WTC11 (cell line): ENCODE data around the gene CDC6. TPM values are rescaled to one million over a fixed set of nuclear protein-coding genes. Genes with fewer than 3 reads are reported as not detected.

Experiments used
- ATAC-seq: fragments of 200-7000 bp; cut with Tn5 transposase; 2 replicates; pipeline ENCODE4 v1.10.0; 2021; ENCODE audit warnings: mild to moderate bottlenecking, moderate library complexity
- CTCF ChIA-PET: fragments of 300-600 bp; sonication (Branson Sonifier 250); formaldehyde crosslinking; loops from one replicate; lab custom pipeline; 2021; ENCODE audit warnings: antibody characterized with exemption; lab: Charles Lee
- POLR2A ChIA-PET: fragments of 350-600 bp; sonication (Branson Sonifier 250); formaldehyde crosslinking; loops from one replicate; lab custom pipeline; 2021; ENCODE audit warnings: antibody characterized with exemption; lab: Charles Lee
- DNase-seq: peaks from one replicate; pipeline ENCODE4 v3.0.0; 2021; ENCODE audit warnings: low spot score
- H3K27ac Mint-ChIP-seq: 2 replicates; pipeline ENCODE4 v1.8.0; 2021; ENCODE audit warnings: mixed read lengths
- H3K27me3 Mint-ChIP-seq: 2 replicates; pipeline ENCODE4 v1.8.0; 2021; ENCODE audit warnings: low read depth, mild to moderate bottlenecking, moderate library complexity, mixed read lengths
- H3K36me3 Mint-ChIP-seq: 2 replicates; pipeline ENCODE4 v1.8.0; 2021; ENCODE audit warnings: mixed read lengths
- H3K4me1 Mint-ChIP-seq: 2 replicates; pipeline ENCODE4 v1.8.0; 2022; ENCODE audit warnings: mixed read lengths
- H3K4me3 Mint-ChIP-seq: 2 replicates; pipeline ENCODE4 v1.8.0; 2021; ENCODE audit warnings: mild to moderate bottlenecking, moderate library complexity, mixed read lengths
- H3K9me3 Mint-ChIP-seq: 2 replicates; pipeline ENCODE4 v1.8.0; 2021; ENCODE audit warnings: mixed read lengths
- ATF1 ChIP-seq: sonication (generic); formaldehyde crosslinking; IDR thresholded peaks from 2 replicates; pipeline ENCODE4 v1.8.1; 2023; ENCODE audit warnings: mild to moderate bottlenecking, moderate library complexity, missing genetic modification reagents
- GRHL2 ChIP-seq: fragments of 250-450 bp; sonication (Bioruptor Pico); IDR thresholded peaks from 2 replicates; pipeline ENCODE4 v1.8.0; 2022; ENCODE audit warnings: mild to moderate bottlenecking, moderate library complexity; ENCODE audit not compliant: insufficient replicate concordance, severe bottlenecking
- MYBL2 ChIP-seq: sonication (generic); formaldehyde crosslinking; IDR thresholded peaks from 2 replicates; pipeline ENCODE4 v1.8.1; 2023; ENCODE audit warnings: mild to moderate bottlenecking, moderate library complexity, missing genetic modification reagents
- NFATC4 ChIP-seq: fragments of 250-450 bp; sonication (Bioruptor Pico); IDR thresholded peaks from 2 replicates; pipeline ENCODE4 v1.9.0; 2021; ENCODE audit warnings: mild to moderate bottlenecking
- NFE2L1 ChIP-seq: sonication (generic); formaldehyde crosslinking; IDR thresholded peaks from 2 replicates; pipeline ENCODE4 v1.8.1; 2023; ENCODE audit warnings: missing genetic modification reagents
- NFYB ChIP-seq: sonication (generic); formaldehyde crosslinking; conservative IDR thresholded peaks from 2 replicates; pipeline ENCODE4 v1.8.0; 2022; ENCODE audit warnings: low read depth, missing genetic modification reagents
- NR1H2 ChIP-seq: sonication (generic); formaldehyde crosslinking; IDR thresholded peaks from 2 replicates; pipeline ENCODE4 v1.9.0; 2021; ENCODE audit warnings: mild to moderate bottlenecking, moderate library complexity, missing genetic modification reagents
- RORB ChIP-seq: fragments of 250-450 bp; sonication (Bioruptor Pico); IDR thresholded peaks from 2 replicates; pipeline ENCODE4 v1.9.0; 2021; ENCODE audit warnings: mild to moderate bottlenecking
- SMAD3 ChIP-seq: sonication (generic); formaldehyde crosslinking; IDR thresholded peaks from 2 replicates; pipeline ENCODE4 v1.8.0; 2022; ENCODE audit warnings: missing genetic modification reagents, mild to moderate bottlenecking, borderline replicate concordance
- SP1 ChIP-seq: sonication (generic); formaldehyde crosslinking; conservative IDR thresholded peaks from 2 replicates; pipeline ENCODE4 v1.8.1; 2022; ENCODE audit warnings: missing genetic modification reagents
- TEAD4 ChIP-seq: sonication (generic); formaldehyde crosslinking; IDR thresholded peaks from 2 replicates; pipeline ENCODE4 v1.8.0; 2022; ENCODE audit warnings: mild to moderate bottlenecking, missing genetic modification reagents
- ZNF121 ChIP-seq: sonication (generic); formaldehyde crosslinking; IDR thresholded peaks from 2 replicates; pipeline ENCODE4 v1.8.0; 2023; ENCODE audit warnings: missing genetic modification reagents
- ZNF138 ChIP-seq: sonication (generic); formaldehyde crosslinking; conservative IDR thresholded peaks from 2 replicates; pipeline ENCODE4 v1.8.1; 2022; ENCODE audit warnings: mild to moderate bottlenecking, moderate library complexity, missing genetic modification reagents
- ZNF219 ChIP-seq: sonication (generic); formaldehyde crosslinking; IDR thresholded peaks from 2 replicates; pipeline ENCODE4 v1.8.0; 2023; ENCODE audit warnings: missing genetic modification reagents, mild to moderate bottlenecking, borderline replicate concordance
- ZNF263 ChIP-seq: sonication (generic); formaldehyde crosslinking; IDR thresholded peaks from 2 replicates; pipeline ENCODE4 v1.8.1; 2022; ENCODE audit warnings: low read depth, mild to moderate bottlenecking, moderate library complexity, missing genetic modification reagents
- ZNF532 ChIP-seq: fragments of 250-450 bp; sonication (Bioruptor Pico); IDR thresholded peaks from 2 replicates; pipeline ENCODE4 v1.9.0; 2021; ENCODE audit warnings: mild to moderate bottlenecking, borderline replicate concordance
- total RNA-seq: library from RNA; stranded (reverse); gene quantifications from 3 replicates; pipeline ENCODE4 v1.2.3, GENCODE V29; 2021
- TF ChIP-seq, protein P1 (sequence below): sonication (generic); formaldehyde crosslinking; IDR thresholded peaks from 2 replicates; pipeline ENCODE4 v1.8.0; 2023; ENCODE audit warnings: missing genetic modification reagents
- TF ChIP-seq, protein P2 (sequence below): sonication (generic); formaldehyde crosslinking; IDR thresholded peaks from 2 replicates; pipeline ENCODE4 v1.8.1; 2022; ENCODE audit warnings: low read depth, mild to moderate bottlenecking, moderate library complexity, missing genetic modification reagents, borderline replicate concordance
- TF ChIP-seq, protein P3 (sequence below): fragments of 250-450 bp; sonication (Bioruptor Pico); IDR thresholded peaks from 2 replicates; pipeline ENCODE4 v1.9.0; 2021; ENCODE audit warnings: mild to moderate bottlenecking

The CDC6 gene
- total RNA-seq, 1 experiment from 2014 or later, result 125 TPM

- H3K9me3 Mint-ChIP-seq, result no peaks in the 10 kb centered on the region
- CTCF ChIA-PET, result interaction anchor here (2.4 to 3.2 kb wide), 2 partner anchors 9 to 28 kb away, joined by 14 to 22 read pairs; no protein-coding TSS in a partner anchor
- ATAC-seq (no peak), DNase-seq (no peak)
- POLR2A ChIA-PET, result no interaction called here
- no peak for TF ChIP-seq TEAD4
- TF ChIP-seq, all 79 proteins: peak for 0
- no peaks in the 10 kb centered on the region for H3K27me3 Mint-ChIP-seq
- peaks cover 1% of the 10 kb centered on the region for H3K36me3 Mint-ChIP-seq
- peaks cover 31% of the 10 kb centered on the region for H3K4me1 Mint-ChIP-seq
- no peak overlapping the region for H3K4me3 Mint-ChIP-seq
- H3K27ac Mint-ChIP-seq, result no peak overlapping the region
These were observed 38.5 kb downstream of the CDC6 start for GRCh38 chr17:40326014-40326831.

GRCh38 chr17:40326832-40327199, 39.1 kb downstream of the CDC6 start:
- CTCF ChIA-PET, result interaction anchor here (2.4 to 3.2 kb wide), 2 partner anchors 10 to 28 kb away, joined by 14 to 22 read pairs; no protein-coding TSS in a partner anchor
- no peaks in the 10 kb centered on the region for H3K27me3 Mint-ChIP-seq
- TF ChIP-seq NFE2L1 (CRISPR knock-in tag), result no peak
- no peak for TF ChIP-seq SP1 (CRISPR knock-in tag)
- TF ChIP-seq ZNF219 (CRISPR knock-in tag), result no peak
- no peak for TF ChIP-seq MYBL2
- TF ChIP-seq, protein P1, sequence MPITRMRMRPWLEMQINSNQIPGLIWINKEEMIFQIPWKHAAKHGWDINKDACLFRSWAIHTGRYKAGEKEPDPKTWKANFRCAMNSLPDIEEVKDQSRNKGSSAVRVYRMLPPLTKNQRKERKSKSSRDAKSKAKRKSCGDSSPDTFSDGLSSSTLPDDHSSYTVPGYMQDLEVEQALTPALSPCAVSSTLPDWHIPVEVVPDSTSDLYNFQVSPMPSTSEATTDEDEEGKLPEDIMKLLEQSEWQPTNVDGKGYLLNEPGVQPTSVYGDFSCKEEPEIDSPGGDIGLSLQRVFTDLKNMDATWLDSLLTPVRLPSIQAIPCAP (CRISPR knock-in tag), result no peak
- TF ChIP-seq ATF1 (CRISPR knock-in tag), result no peak
- TF ChIP-seq NFATC4 (CRISPR knock-in tag), result no peak
- TF ChIP-seq RORB (CRISPR knock-in tag), result no peak
- TF ChIP-seq, protein P2, sequence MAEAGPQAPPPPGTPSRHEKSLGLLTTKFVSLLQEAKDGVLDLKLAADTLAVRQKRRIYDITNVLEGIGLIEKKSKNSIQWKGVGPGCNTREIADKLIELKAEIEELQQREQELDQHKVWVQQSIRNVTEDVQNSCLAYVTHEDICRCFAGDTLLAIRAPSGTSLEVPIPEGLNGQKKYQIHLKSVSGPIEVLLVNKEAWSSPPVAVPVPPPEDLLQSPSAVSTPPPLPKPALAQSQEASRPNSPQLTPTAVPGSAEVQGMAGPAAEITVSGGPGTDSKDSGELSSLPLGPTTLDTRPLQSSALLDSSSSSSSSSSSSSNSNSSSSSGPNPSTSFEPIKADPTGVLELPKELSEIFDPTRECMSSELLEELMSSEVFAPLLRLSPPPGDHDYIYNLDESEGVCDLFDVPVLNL (CRISPR knock-in tag), result no peak
- TF ChIP-seq NR1H2 (CRISPR knock-in tag), result no peak
- TF ChIP-seq ZNF532, result no peak
- no peak for TF ChIP-seq GRHL2 (CRISPR knock-in tag)
- no peak for TF ChIP-seq ZNF121 (CRISPR knock-in tag)
- no peak for TF ChIP-seq ZNF138 (CRISPR knock-in tag)
- TF ChIP-seq SMAD3 (CRISPR knock-in tag), result no peak
- TF ChIP-seq, protein P3, sequence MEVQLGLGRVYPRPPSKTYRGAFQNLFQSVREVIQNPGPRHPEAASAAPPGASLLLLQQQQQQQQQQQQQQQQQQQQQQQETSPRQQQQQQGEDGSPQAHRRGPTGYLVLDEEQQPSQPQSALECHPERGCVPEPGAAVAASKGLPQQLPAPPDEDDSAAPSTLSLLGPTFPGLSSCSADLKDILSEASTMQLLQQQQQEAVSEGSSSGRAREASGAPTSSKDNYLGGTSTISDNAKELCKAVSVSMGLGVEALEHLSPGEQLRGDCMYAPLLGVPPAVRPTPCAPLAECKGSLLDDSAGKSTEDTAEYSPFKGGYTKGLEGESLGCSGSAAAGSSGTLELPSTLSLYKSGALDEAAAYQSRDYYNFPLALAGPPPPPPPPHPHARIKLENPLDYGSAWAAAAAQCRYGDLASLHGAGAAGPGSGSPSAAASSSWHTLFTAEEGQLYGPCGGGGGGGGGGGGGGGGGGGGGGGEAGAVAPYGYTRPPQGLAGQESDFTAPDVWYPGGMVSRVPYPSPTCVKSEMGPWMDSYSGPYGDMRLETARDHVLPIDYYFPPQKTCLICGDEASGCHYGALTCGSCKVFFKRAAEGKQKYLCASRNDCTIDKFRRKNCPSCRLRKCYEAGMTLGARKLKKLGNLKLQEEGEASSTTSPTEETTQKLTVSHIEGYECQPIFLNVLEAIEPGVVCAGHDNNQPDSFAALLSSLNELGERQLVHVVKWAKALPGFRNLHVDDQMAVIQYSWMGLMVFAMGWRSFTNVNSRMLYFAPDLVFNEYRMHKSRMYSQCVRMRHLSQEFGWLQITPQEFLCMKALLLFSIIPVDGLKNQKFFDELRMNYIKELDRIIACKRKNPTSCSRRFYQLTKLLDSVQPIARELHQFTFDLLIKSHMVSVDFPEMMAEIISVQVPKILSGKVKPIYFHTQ (CRISPR knock-in tag), result no peak
- TF ChIP-seq NFYB (CRISPR knock-in tag), result no peak
- TF ChIP-seq ZNF263 (CRISPR knock-in tag), result no peak
- H3K9me3 Mint-ChIP-seq, result no peaks in the 10 kb centered on the region
- H3K4me3 Mint-ChIP-seq, result no peak overlapping the region
- no peak overlapping the region for H3K27ac Mint-ChIP-seq
- ATAC-seq, result no peak
- no peak for DNase-seq
- POLR2A ChIA-PET, result interaction anchor here (0.6 kb wide), 1 partner anchor 17 kb away, joined by 3 read pairs; no protein-coding TSS in a partner anchor
- H3K4me1 Mint-ChIP-seq, result peaks cover 29% of the 10 kb centered on the region
- H3K36me3 Mint-ChIP-seq, result peaks cover 5% of the 10 kb centered on the region
